ENCODE results near the gene ZMYM4. TPM values are rescaled to one million over a fixed set of nuclear protein-coding genes. Genes with fewer than 3 reads are reported as not detected.
"Not testable (repeated sequence)": the region's sequence is repeated elsewhere in the genome, so short reads cannot be mapped to it uniquely, and the experiment has no call there.

The ZMYM4 gene
- total and polyA plus RNA-seq, 4 donors = 9.0 to 63.8 (median 21.7) TPM

DNA sequence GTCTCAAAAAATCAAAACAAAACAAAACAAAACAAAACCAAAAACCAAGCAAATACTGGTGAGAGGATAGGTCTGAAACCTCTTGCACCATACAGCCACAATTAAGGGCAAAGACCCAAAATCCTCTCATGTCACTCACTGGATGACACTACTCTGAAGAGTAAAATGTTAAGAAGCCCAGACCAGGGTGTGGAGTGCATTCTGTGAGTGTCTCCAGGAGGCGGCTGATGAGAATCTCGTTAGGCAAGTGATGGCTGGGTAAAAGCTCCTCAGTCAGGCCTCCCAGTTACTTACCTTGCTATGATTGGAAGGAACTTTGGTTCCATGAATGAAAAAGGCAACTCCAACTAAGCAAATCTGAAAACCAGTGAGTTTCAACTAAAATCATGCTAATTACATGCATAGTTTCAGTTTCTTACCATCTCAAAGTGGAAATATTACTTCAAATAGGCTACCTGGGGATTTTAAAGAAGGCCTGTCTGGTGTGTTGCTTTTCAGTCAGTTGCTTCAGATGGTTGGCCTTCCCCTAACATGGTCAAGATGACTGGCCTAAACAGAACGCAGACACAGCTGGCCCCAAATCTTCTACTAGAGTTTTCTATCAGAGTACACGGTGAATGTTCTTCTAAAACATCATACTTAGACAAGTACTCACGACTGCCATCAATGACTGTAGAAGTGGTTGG lies 193.6 kb downstream of the ZMYM4 start:
- 88 to 97% methylated on average over 5 of the region's 5 CpGs for WGBS, 2 donors
- TF ChIP-seq, protein P1, sequence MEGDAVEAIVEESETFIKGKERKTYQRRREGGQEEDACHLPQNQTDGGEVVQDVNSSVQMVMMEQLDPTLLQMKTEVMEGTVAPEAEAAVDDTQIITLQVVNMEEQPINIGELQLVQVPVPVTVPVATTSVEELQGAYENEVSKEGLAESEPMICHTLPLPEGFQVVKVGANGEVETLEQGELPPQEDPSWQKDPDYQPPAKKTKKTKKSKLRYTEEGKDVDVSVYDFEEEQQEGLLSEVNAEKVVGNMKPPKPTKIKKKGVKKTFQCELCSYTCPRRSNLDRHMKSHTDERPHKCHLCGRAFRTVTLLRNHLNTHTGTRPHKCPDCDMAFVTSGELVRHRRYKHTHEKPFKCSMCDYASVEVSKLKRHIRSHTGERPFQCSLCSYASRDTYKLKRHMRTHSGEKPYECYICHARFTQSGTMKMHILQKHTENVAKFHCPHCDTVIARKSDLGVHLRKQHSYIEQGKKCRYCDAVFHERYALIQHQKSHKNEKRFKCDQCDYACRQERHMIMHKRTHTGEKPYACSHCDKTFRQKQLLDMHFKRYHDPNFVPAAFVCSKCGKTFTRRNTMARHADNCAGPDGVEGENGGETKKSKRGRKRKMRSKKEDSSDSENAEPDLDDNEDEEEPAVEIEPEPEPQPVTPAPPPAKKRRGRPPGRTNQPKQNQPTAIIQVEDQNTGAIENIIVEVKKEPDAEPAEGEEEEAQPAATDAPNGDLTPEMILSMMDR (IDR thresholded peaks at IDR 0.05; ENCODE audit: control extremely low read depth, extremely low read depth) = no peak
- no peaks in the 10 kb centered on the region for H3K4me1 ChIP-seq (ENCODE audit: control insufficient read depth in 5 of 5, insufficient read depth in 5 of 5, low read length in 5 of 5)

DNA sequence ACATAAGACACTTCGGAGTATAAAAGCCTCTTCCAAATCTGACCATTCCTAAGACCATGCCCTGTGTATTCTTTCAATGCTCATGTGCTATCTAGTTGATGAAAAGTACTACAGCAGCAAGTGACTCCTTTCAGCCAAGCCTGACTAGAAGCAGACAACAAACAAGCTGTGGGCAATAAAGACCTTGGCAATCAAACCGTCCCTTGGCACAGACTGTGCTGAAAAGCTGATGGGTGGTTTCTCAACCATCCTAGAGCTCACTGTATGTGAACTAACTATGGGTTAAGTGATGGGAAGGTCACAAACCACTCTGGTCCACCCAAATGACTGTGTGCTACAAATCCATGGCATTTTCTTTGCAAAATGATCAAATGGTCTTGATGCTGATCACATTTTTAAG lies 194.7 kb downstream of the ZMYM4 start:
- Histone ChIP-seq H3K27me3 (ENCODE audit: control insufficient read depth in 3 of 3, insufficient read depth in 3 of 3, low read length in 2 of 3) (no peaks in the 10 kb centered on the region), H3K4me1 (ENCODE audit: control insufficient read depth in 5 of 5, insufficient read depth in 5 of 5, low read length in 5 of 5) (peaks cover 0 to under 1% (median 0%) of the 10 kb centered on the region in 5 donors), H3K36me3 (ENCODE audit: control insufficient read depth in 4 of 4, insufficient read depth in 4 of 4, low read length in 4 of 4) (peaks cover 21 to 34% (median 31%) of the 10 kb centered on the region in 4 donors), H3K27ac (ENCODE audit: low read depth in 1 of 2, low read length in 1 of 2) (no peak overlapping the region), H3K4me3 (no peak overlapping the region), H3K9ac (ENCODE audit: insufficient read depth in 1 of 2, low read length in 2 of 2) (no peak overlapping the region), H3K9me3 (ENCODE audit: control insufficient read depth in 4 of 4, insufficient read depth in 3 of 4, low read length in 3 of 4) (peaks cover 0 to 5% (median 0%) of the 10 kb centered on the region in 4 donors)
- TF ChIP-seq, protein P1 (IDR thresholded peaks at IDR 0.05; ENCODE audit: control extremely low read depth, extremely low read depth) = no peak
- no peak for ATAC-seq (ENCODE audit: insufficient read depth, low FRiP score)
- DNase-seq = no peak
- WGBS, 2 donors = 90 to 98% methylated on average over 2 of the region's 2 CpGs

More for the DNA sequence above, 193.6 kb downstream of the ZMYM4 start:
- H3K27me3 ChIP-seq (ENCODE audit: control insufficient read depth in 3 of 3, insufficient read depth in 3 of 3, low read length in 2 of 3) = no peaks in the 10 kb centered on the region
- no peak overlapping the region for H3K27ac ChIP-seq (ENCODE audit: low read depth in 1 of 2, low read length in 1 of 2)
- H3K4me3 ChIP-seq = no peak overlapping the region
- H3K9ac ChIP-seq (ENCODE audit: insufficient read depth in 1 of 2, low read length in 2 of 2) = no peak overlapping the region
- DNase-seq (no peak), ATAC-seq (ENCODE audit: insufficient read depth, low FRiP score) (no peak)
- H3K36me3 ChIP-seq (ENCODE audit: control insufficient read depth in 4 of 4, insufficient read depth in 4 of 4, low read length in 4 of 4) = peaks cover 21 to 35% (median 30%) of the 10 kb centered on the region in 4 donors
- H3K9me3 ChIP-seq (ENCODE audit: control insufficient read depth in 4 of 4, insufficient read depth in 3 of 4, low read length in 3 of 4) = peaks cover 0 to 5% (median 0%) of the 10 kb centered on the region in 4 donors

DNA sequence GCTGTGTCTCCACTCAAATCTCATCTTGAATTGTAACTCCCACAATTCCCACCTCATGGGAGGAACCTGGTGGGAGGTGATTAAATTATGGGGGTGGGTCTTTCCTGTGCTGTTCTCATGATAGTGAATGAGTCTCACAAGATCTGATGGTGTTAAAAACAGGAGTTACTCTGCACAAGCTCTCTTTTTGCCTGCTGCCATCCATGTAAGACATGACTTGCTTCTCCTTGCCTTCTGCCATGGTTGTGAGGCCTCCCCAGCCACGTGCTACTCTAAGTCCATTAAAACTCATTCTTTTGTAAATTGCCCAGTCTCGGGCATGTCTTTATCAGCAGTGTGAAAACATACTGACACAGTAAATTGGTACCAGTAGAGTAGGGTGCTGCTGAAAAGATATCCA lies 195.2 kb downstream of the ZMYM4 start:
- H3K36me3 ChIP-seq (ENCODE audit: control insufficient read depth in 4 of 4, insufficient read depth in 4 of 4, low read length in 4 of 4) = peaks cover 21 to 35% (median 31%) of the 10 kb centered on the region in 4 donors

DNA sequence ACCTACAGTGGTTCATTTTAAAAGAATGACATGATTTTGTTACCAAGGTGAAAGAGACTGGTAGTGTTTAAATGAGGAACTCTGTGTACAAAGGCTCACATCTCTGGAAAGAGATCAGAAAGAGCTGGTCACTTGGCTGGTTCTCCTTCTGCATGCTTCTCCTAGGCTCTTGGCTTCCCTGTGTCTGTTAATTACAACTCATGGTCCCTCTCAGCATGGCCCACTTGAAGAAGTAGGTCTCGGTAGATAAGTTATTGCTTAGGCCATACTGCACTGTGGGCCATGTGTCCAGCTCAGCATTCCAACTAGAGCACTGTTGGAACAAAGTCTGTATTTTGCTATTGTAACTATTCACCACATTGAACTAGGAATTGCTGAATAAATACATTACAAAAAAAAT lies 197.6 kb downstream of the ZMYM4 start:
- WGBS, 2 donors = 93% methylated on average over 1 of the region's 1 CpG
- H3K9ac ChIP-seq (ENCODE audit: insufficient read depth in 1 of 2, low read length in 2 of 2) = no peak overlapping the region
- H3K27ac ChIP-seq (ENCODE audit: low read depth in 1 of 2, low read length in 1 of 2) = no peak overlapping the region
- H3K27me3 ChIP-seq (ENCODE audit: control insufficient read depth in 3 of 3, insufficient read depth in 3 of 3, low read length in 2 of 3) = no peaks in the 10 kb centered on the region
- H3K4me3 ChIP-seq = no peak overlapping the region
- H3K9me3 ChIP-seq (ENCODE audit: control insufficient read depth in 4 of 4, insufficient read depth in 3 of 4, low read length in 3 of 4) = peaks cover 0 to 5% (median 0%) of the 10 kb centered on the region in 4 donors
- peaks cover 0 to 4% (median 0%) of the 10 kb centered on the region in 5 donors for H3K4me1 ChIP-seq (ENCODE audit: control insufficient read depth in 5 of 5, insufficient read depth in 5 of 5, low read length in 5 of 5)
- ATAC-seq (ENCODE audit: insufficient read depth, low FRiP score) (no peak), DNase-seq (no peak)
- peaks cover 29 to 49% (median 32%) of the 10 kb centered on the region in 4 donors for H3K36me3 ChIP-seq (ENCODE audit: control insufficient read depth in 4 of 4, insufficient read depth in 4 of 4, low read length in 4 of 4)
- TF ChIP-seq, protein P1 (IDR thresholded peaks at IDR 0.05; ENCODE audit: control extremely low read depth, extremely low read depth) = no peak

More for the DNA sequence above, 195.2 kb downstream of the ZMYM4 start:
- H3K4me3 ChIP-seq; ATAC-seq (ENCODE audit: insufficient read depth, low FRiP score); H3K9me3 ChIP-seq (ENCODE audit: control insufficient read depth in 4 of 4, insufficient read depth in 3 of 4, low read length in 3 of 4); H3K27me3 ChIP-seq (ENCODE audit: control insufficient read depth in 3 of 3, insufficient read depth in 3 of 3, low read length in 2 of 3); DNase-seq; H3K27ac ChIP-seq (ENCODE audit: low read depth in 1 of 2, low read length in 1 of 2); H3K4me1 ChIP-seq (ENCODE audit: control insufficient read depth in 5 of 5, insufficient read depth in 5 of 5, low read length in 5 of 5); H3K9ac ChIP-seq (ENCODE audit: insufficient read depth in 1 of 2, low read length in 2 of 2): not testable (repeated sequence)
- WGBS, 2 donors = 94 to 96% methylated on average over 2 of the region's 2 CpGs
